Adipocyte (in vitro differentiated cells): ENCODE results near the gene ARRDC5.
"Not testable (repeated sequence)": the region's sequence is repeated elsewhere in the genome, so short reads cannot be mapped to it uniquely, and the experiment has no call there.

Source experiments
- DNase-seq: peaks from one replicate; pipeline ENCODE4 v3.0.0-alpha.2; 2015; ENCODE audit warnings: low read depth
- H3K27me3 ChIP-seq: replicated peaks from 2 replicates; pipeline ENCODE4 v1.7.0; 2013; ENCODE audit warnings: mild to moderate bottlenecking, low read length, moderate library complexity; ENCODE audit not compliant: control insufficient read depth, insufficient read depth
- H3K36me3 ChIP-seq: 2 replicates; pipeline ENCODE4 v1.7.0; 2013; ENCODE audit warnings: low read length, mild to moderate bottlenecking, moderate library complexity; ENCODE audit not compliant: control insufficient read depth, insufficient read depth, severe bottlenecking
- H3K4me1 ChIP-seq: 2 replicates; pipeline ENCODE4 v1.7.0; 2013; ENCODE audit warnings: mild to moderate bottlenecking, low read length, moderate library complexity; ENCODE audit not compliant: control insufficient read depth, insufficient read depth
- H3K4me3 ChIP-seq: 2 replicates; pipeline ENCODE4 v1.7.0; 2013; ENCODE audit warnings: mild to moderate bottlenecking, low read length, moderate library complexity
- H3K9ac ChIP-seq: 2 replicates; pipeline ENCODE4 v1.7.0; 2013; ENCODE audit warnings: mild to moderate bottlenecking, low read length, moderate library complexity
- H3K9me3 ChIP-seq: 2 replicates; pipeline ENCODE4 v1.7.0; 2013; ENCODE audit warnings: mild to moderate bottlenecking, low read length, moderate library complexity; ENCODE audit not compliant: control insufficient read depth

ARRDC5 gene

DNA sequence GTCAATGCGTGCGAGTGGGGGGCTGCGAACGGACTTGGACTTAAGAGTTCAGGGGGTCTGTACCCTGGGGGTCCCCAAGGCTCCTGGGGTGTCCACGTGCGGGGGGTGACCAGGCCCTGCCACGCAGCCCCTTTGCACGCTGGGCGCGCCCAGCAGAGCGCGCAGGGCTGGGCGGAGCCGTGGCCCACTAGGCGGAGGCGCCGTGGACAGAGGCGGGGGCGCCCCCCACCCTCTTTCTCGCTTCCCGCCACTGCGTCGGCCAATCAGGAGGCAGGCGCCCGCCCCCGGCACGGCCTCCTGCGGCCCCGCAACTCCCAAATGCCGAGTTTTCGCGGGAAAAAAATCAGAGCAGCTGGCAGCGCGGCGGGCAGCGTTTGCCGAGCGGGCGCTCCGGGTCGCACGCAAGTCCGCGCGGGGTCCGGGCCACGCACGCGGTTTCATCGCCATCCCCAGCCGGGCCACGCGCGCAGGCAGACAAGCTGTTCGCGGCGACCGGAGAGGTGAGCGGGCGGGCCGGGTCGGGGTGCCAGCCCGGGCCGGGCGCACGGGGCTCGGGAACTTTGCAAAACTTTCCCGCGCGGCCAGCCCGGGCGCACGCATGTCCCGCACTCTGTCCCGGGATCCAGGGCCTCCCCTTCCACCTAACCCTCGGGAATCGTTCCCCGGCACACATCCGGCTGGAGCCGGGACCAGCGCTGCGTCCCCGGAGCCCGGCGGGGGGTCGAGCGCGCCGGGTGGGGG is 6.6 kb upstream of the ARRDC5 start, which contains the start of gene UHRF1:
TSS of gene UHRF1 (plus strand) at position 346 of the 741 bp plus-strand sequence. CDS start 1,385 bp downstream, outside the sequence.
- H3K4me1 ChIP-seq = peaks cover 22% of the 10 kb centered on the region
- H3K4me3 ChIP-seq = peak within 1 kb of the TSS; percentile 80
- no peaks in the 10 kb centered on the region for H3K36me3 ChIP-seq
- H3K27me3 ChIP-seq = no peaks in the 10 kb centered on the region
- DNase-seq = no peak
- no peaks in the 10 kb centered on the region for H3K9me3 ChIP-seq
- peak within 1 kb of the TSS; percentile 80 for H3K9ac ChIP-seq

DNA sequence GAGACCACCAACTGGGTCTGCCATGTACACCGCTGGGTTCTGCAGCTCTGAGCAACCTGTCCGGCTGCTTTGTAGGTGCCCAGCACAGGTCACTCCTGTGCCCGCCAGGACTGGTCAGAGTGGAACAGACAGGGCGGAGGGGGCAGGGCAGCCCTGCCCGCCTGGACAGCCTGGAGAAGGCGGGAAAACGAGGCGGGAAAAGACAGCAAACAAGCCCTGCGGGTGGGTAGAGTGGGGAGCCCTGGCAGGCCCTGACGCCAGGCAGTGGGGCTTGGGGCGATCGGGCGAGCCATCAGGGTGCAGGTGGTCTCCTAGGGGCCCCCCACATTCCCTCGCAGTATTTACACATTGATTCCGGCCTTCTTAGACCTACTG is 6.1 kb upstream of the ARRDC5 start:
- peaks cover 22% of the 10 kb centered on the region for H3K4me1 ChIP-seq
- H3K36me3 ChIP-seq = no peaks in the 10 kb centered on the region
- no peak for DNase-seq
- H3K4me3 ChIP-seq = no peak overlapping the region
- no peak overlapping the region for H3K9ac ChIP-seq
- no peaks in the 10 kb centered on the region for H3K9me3 ChIP-seq
- no peaks in the 10 kb centered on the region for H3K27me3 ChIP-seq

- H3K9me3 ChIP-seq = no peaks in the 10 kb centered on the region
- no peaks in the 10 kb centered on the region for H3K27me3 ChIP-seq
- H3K4me3 ChIP-seq = no peak overlapping the region
- peaks cover 22% of the 10 kb centered on the region for H3K4me1 ChIP-seq
- no peaks in the 10 kb centered on the region for H3K36me3 ChIP-seq
- DNase-seq = no peak
- no peak overlapping the region for H3K9ac ChIP-seq
Measured at GRCh38 chr19:4908360-4908759, 5.7 kb upstream of the ARRDC5 start.

DNA sequence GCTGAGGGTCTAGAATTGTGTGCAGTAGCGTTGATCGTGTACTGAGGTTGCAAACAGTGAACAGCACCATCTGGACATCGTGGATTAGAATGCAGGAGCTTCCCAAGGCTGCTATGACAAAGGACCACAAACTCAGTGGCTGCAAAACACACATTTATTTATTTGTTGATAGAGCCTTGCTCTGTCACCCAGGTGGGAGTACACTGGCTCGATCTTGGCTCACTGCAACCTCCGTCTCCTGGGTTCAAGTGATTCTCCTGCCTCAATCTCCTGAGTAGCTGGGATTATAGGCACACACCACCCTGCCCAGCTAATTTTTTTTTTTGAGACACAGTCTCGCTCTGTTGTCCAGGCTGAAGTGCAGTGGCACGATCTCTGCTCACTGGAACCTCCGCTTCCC is 4.3 kb upstream of the ARRDC5 start:
- DNase-seq = no peak
- no peaks in the 10 kb centered on the region for H3K9me3 ChIP-seq

DNA sequence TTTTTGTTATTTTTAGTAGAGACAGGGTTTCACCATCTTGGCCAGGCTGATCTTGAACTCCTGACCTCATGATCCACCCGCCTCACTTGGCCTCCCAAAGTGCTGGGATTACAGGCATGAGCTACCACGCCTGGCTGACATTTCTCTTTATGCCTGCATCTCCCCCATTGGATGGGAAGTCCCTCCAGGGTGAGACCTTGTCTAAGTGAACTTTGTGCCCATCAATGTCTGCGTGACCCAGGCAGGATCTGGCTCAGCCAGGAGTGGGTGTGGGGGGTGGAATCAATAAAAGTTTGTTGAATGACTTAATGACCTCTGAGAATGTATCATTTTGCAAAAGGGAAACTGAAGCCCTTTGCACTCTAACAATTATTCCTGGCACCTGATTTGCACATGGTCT is 1.8 kb upstream of the ARRDC5 start:
- no peaks in the 10 kb centered on the region for H3K27me3 ChIP-seq
- H3K9me3 ChIP-seq = no peaks in the 10 kb centered on the region
- DNase-seq = no peak
- no peaks in the 10 kb centered on the region for H3K36me3 ChIP-seq
- no peak overlapping the region for H3K4me3 ChIP-seq
- no peak overlapping the region for H3K9ac ChIP-seq
- no peaks in the 10 kb centered on the region for H3K4me1 ChIP-seq

More for the DNA sequence above, 4.3 kb upstream of the ARRDC5 start:
- Histone ChIP-seq H3K4me3 (no peak overlapping the region), H3K27me3 (no peaks in the 10 kb centered on the region), H3K36me3 (no peaks in the 10 kb centered on the region), H3K9ac (no peak overlapping the region), H3K4me1 (peaks cover 14% of the 10 kb centered on the region)

GRCh38 chr19:4900879-4901278 is 1.8 kb downstream of the ARRDC5 start:
- not testable (repeated sequence) for DNase-seq, H3K4me3 ChIP-seq, H3K9me3 ChIP-seq, H3K27me3 ChIP-seq, H3K9ac ChIP-seq, H3K36me3 ChIP-seq, H3K4me1 ChIP-seq

DNA sequence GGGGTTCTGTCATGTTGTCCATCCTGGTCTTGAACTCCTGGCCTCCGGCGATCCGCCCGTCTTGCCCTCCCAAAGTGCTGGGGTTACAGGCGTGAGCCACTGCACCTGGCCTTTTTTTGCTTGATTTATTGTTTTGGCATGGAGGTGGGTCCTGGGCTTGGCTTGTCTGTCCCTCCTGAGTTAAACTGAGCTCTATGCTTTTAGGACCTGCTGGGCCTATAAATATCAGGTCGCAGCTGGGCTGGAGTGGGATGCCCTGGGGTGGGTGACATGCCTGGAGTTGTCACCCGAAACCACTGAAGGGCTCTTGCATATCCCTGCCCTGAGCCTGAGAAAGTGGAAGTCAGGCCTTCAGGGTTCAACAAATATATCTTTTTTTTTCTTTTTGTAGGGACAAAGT is 5.5 kb downstream of the ARRDC5 start:
- DNase-seq = no peak
- Histone ChIP-seq H3K9me3 (no peaks in the 10 kb centered on the region), H3K36me3 (no peaks in the 10 kb centered on the region), H3K9ac (no peak overlapping the region), H3K4me1 (no peaks in the 10 kb centered on the region), H3K4me3 (no peak overlapping the region), H3K27me3 (no peaks in the 10 kb centered on the region)

GRCh38 chr19:4896372-4896771 is 6.3 kb downstream of the ARRDC5 start:
- H3K36me3 ChIP-seq = no peaks in the 10 kb centered on the region
- H3K4me3 ChIP-seq = no peak overlapping the region
- DNase-seq = no peak
- no peaks in the 10 kb centered on the region for H3K4me1 ChIP-seq
- H3K9me3 ChIP-seq = no peaks in the 10 kb centered on the region
- H3K9ac ChIP-seq = no peak overlapping the region
- no peaks in the 10 kb centered on the region for H3K27me3 ChIP-seq

- not testable (repeated sequence) for DNase-seq, H3K36me3 ChIP-seq, H3K9ac ChIP-seq, H3K27me3 ChIP-seq, H3K4me1 ChIP-seq, H3K9me3 ChIP-seq, H3K4me3 ChIP-seq
Measured at GRCh38 chr19:4892962-4893361, 9.7 kb downstream of the ARRDC5 start.

GRCh38 chr19:4891066-4891465 is 11.6 kb downstream of the ARRDC5 start:
- H3K9me3 ChIP-seq = no peaks in the 10 kb centered on the region
- no peaks in the 10 kb centered on the region for H3K36me3 ChIP-seq
- no peak overlapping the region for H3K4me3 ChIP-seq
- H3K27me3 ChIP-seq = no peaks in the 10 kb centered on the region
- DNase-seq = no peak
- no peaks in the 10 kb centered on the region for H3K4me1 ChIP-seq
- H3K9ac ChIP-seq = no peak overlapping the region

- Histone ChIP-seq H3K9ac (no peak overlapping the region), H3K4me1 (no peaks in the 10 kb centered on the region), H3K36me3 (no peaks in the 10 kb centered on the region), H3K27me3 (no peaks in the 10 kb centered on the region), H3K9me3 (no peaks in the 10 kb centered on the region), H3K4me3 (no peak overlapping the region)
- peak; percentile 46 for DNase-seq
Measured at GRCh38 chr19:4889034-4889815, 13.5 kb downstream of the ARRDC5 start.
